Esophagus squamous epithelium (tissue), 5 donors: ENCODE data around the gene LRRC4C. TPM values are rescaled to one million over a fixed set of nuclear protein-coding genes. Genes with fewer than 3 reads are reported as not detected.

ENCODE experiments used
- DNase-seq: peaks from one replicate; lab custom pipeline; 2025; lab: John Stamatoyannopoulos, UW
- H3K27ac ChIP-seq, 4 donors: fragments of 200-600 bp; sonication (generic); one replicate each; pipeline ENCODE4 v1.5.1; 2016 to 2019; ENCODE audit warnings: mild to moderate bottlenecking in 1 of 4
- H3K27me3 ChIP-seq, 4 donors: fragments of 200-600 bp; sonication (generic); 1 replicate in 3 of 4; 2 replicates in 1 of 4; pipeline versions ENCODE4 v1.5.1 to v1.6.0; 2017 to 2021; ENCODE audit warnings: antibody characterized with exemption in 1 of 4
- H3K36me3 ChIP-seq, 3 donors: fragments of 200-600 bp; sonication (generic); one replicate each; pipeline ENCODE4 v1.5.1; 2016 to 2019
- H3K4me1 ChIP-seq, 3 donors: fragments of 200-600 bp; sonication (generic); one replicate each; pipeline ENCODE4 v1.5.1; 2017 to 2019
- H3K4me3 ChIP-seq, 4 donors: fragments of 200-600 bp; sonication (generic); 1 replicate in 3 of 4; 2 replicates in 1 of 4; pipeline ENCODE4 v1.5.1; 2016 to 2019; ENCODE audit warnings: mild to moderate bottlenecking in 2 of 4, moderate library complexity in 1 of 4
- H3K9me3 ChIP-seq, 3 donors: fragments of 200-600 bp; sonication (generic); one replicate each; pipeline ENCODE4 v1.5.1; 2016 to 2019
- CTCF ChIP-seq, 6 experiments: fragments of 450-650 bp in 4 of 6; fragments of 200-600 bp in 2 of 6; sonication (generic) in 2 of 6; IDR thresholded peaks; one replicate each; pipeline ENCODE4 v1.5.1; 2016 to 2019; ENCODE audit warnings: antibody characterized with exemption in 6 of 6, mild to moderate bottlenecking in 4 of 6, moderate library complexity in 4 of 6
- POLR2A ChIP-seq, 4 donors: fragments of 450-650 bp; IDR thresholded peaks; one replicate each; pipeline ENCODE4 v1.6.1; 2017; ENCODE audit warnings: antibody characterized with exemption in 4 of 4, mild to moderate bottlenecking in 4 of 4, moderate library complexity in 3 of 4
- WGBS, 2 donors: methylation state at CpG; one replicate each; pipeline ENCODE4 v1.1.5; 2018; 5-methylcytosine and 5-hydroxymethylcytosine counted together
- intact Hi-C: fragments of 100-400 bp; cut with DNase I; formaldehyde crosslinking; loops from one replicate; pipeline ENCODE4 v1.15.0; 2022
- total RNA-seq, 4 donors: library from RNA; depleted of rRNA; stranded (reverse); fragments of >200 nt; gene quantifications; one replicate each; pipeline ENCODE4 v1.1.0, GENCODE V29; 2016
- donor health status: DM: yes; HTN: yes; CAD: no.

Gene LRRC4C
- total RNA-seq, 4 donors from 2014 or later = 0.09 to 0.38 (median 0.30) TPM; not detected in 1

GRCh38 chr11:40370821-40371616 lies 1088.4 kb downstream of the LRRC4C start:
- no peak for DNase-seq
- 66 to 67% methylated on average over 5 of the region's 5 CpGs for WGBS, 2 donors
- H3K27me3 ChIP-seq = no peaks in the 10 kb centered on the region
- no peaks in the 10 kb centered on the region for H3K9me3 ChIP-seq
- no peak overlapping the region for H3K27ac ChIP-seq
- H3K4me1 ChIP-seq = no peaks in the 10 kb centered on the region
- TF ChIP-seq POLR2A (IDR thresholded peaks at IDR 0.05) (no peak), CTCF (IDR thresholded peaks at IDR 0.05) (no peak)
- intact Hi-C loops = no loop called here
- no peak overlapping the region for H3K4me3 ChIP-seq
- no peaks in the 10 kb centered on the region for H3K36me3 ChIP-seq

DNA sequence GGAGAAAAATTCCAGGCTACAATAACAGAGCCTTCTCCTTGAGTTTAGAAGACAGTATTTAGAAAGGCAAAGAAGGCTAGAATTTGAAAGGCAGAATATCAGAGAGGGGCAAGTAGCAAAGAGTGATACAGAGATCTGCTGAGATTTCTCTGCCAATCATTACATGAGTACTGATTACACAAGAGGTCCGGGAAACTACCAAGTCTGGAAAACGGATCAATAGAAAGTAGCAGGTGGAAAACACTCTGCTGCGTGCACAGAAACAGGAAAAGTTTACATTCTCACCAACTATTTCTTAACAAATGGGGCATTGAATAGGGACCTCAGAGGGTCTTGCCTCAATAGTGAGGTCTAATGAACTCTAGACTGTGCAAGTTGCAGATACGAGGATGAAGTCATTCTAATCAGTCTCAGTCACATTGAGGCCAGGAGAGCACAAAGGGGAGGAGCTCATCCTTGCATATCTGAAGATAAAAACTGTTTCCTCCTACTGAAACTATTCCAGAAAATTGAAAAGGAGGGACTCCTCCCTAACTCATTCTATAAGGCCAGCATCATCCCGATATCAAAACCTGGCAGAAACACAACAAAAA lies 1099.2 kb downstream of the LRRC4C start:
- H3K9me3 ChIP-seq = peaks cover 0 to 10% (median 3%) of the 10 kb centered on the region in 3 donors
- DNase-seq = no peak
- no peak overlapping the region for H3K27ac ChIP-seq
- no peaks in the 10 kb centered on the region for H3K27me3 ChIP-seq
- H3K4me3 ChIP-seq = no peak overlapping the region
- no peak for TF ChIP-seq POLR2A (IDR thresholded peaks at IDR 0.05)
- no peak for TF ChIP-seq CTCF (IDR thresholded peaks at IDR 0.05)
- 36 to 47% methylated on average over 5 of the region's 5 CpGs for WGBS, 2 donors
- no peaks in the 10 kb centered on the region for H3K36me3 ChIP-seq
- intact Hi-C loops = no loop called here
- no peaks in the 10 kb centered on the region for H3K4me1 ChIP-seq

GRCh38 chr11:40354121-40354520 lies 1105.3 kb downstream of the LRRC4C start:
- no peak for TF ChIP-seq CTCF (IDR thresholded peaks at IDR 0.05)
- TF ChIP-seq POLR2A (IDR thresholded peaks at IDR 0.05) = no peak
- intact Hi-C loops = no loop called here
- Histone ChIP-seq H3K27me3 (no peaks in the 10 kb centered on the region), H3K4me3 (no peak overlapping the region), H3K27ac (no peak overlapping the region), H3K36me3 (no peaks in the 10 kb centered on the region), H3K4me1 (no peaks in the 10 kb centered on the region), H3K9me3 (peaks cover 0 to 14% (median 0%) of the 10 kb centered on the region in 3 donors)
- no peak for DNase-seq
- WGBS, 2 donors = 80% methylated on average over 1 of the region's 4 CpGs; no CpG with 5 or more reads in 1 of the 2 donors

GRCh38 chr11:40340911-40341310 lies 1118.5 kb downstream of the LRRC4C start:
- Histone ChIP-seq H3K4me1 (no peaks in the 10 kb centered on the region), H3K9me3 (no peaks in the 10 kb centered on the region), H3K27me3 (no peaks in the 10 kb centered on the region), H3K4me3 (no peak overlapping the region), H3K36me3 (no peaks in the 10 kb centered on the region), H3K27ac (no peak overlapping the region)
- intact Hi-C loops = no loop called here
- WGBS, 2 donors = 23 to 25% methylated on average over 3 of the region's 3 CpGs
- TF ChIP-seq POLR2A (IDR thresholded peaks at IDR 0.05) = no peak
- TF ChIP-seq CTCF (IDR thresholded peaks at IDR 0.05) = no peak
- no peak for DNase-seq

GRCh38 chr11:40338739-40339138 lies 1120.7 kb downstream of the LRRC4C start:
- Histone ChIP-seq H3K4me3 (no peak overlapping the region), H3K27ac (no peak overlapping the region), H3K27me3 (no peaks in the 10 kb centered on the region), H3K4me1 (no peaks in the 10 kb centered on the region), H3K9me3 (no peaks in the 10 kb centered on the region), H3K36me3 (no peaks in the 10 kb centered on the region)
- DNase-seq = no peak
- intact Hi-C loops = no loop called here
- 54 to 56% methylated on average over 6 of the region's 6 CpGs for WGBS, 2 donors
- TF ChIP-seq CTCF (IDR thresholded peaks at IDR 0.05) (no peak), POLR2A (IDR thresholded peaks at IDR 0.05) (no peak)
